GM12878 (cell line): Measurements from ENCODE around the gene SDK2. TPM values are rescaled to one million over a fixed set of nuclear protein-coding genes. Genes with fewer than 3 reads are reported as not detected.

Source experiments
- ATAC-seq: fragments of 200-7000 bp; cut with Tn5 transposase; 3 replicates; pipeline ENCODE4 v1.9.1; 2020; ENCODE audit warnings: mild to moderate bottlenecking, moderate library complexity
- BruUV-seq: library from RNA; stranded (reverse); fragments of 400-500 nt; replicated peaks from 2 replicates; lab custom pipeline; 2021; lab: Mats Ljungman, UMichigan
- CTCF ChIA-PET: fragments of 300-600 bp; sonication (Branson Sonifier 250); formaldehyde crosslinking; extraction: SDS; loops from one replicate; lab custom pipeline; 2021; ENCODE audit warnings: inconsistent platforms; lab: Yijun Ruan, JAX
- POLR2A ChIA-PET: fragments of 350-600 bp; formaldehyde crosslinking; extraction: SDS; loops from one replicate; lab custom pipeline; 2021; ENCODE audit warnings: inconsistent platforms; lab: Charles Lee
- RAD21 ChIA-PET: fragments of 300-600 bp; sonication (Branson Sonifier 250); formaldehyde crosslinking; loops from one replicate; lab custom pipeline; 2023; ENCODE audit warnings: antibody characterized with exemption; ENCODE audit not compliant: unreplicated experiment; lab: Charles Lee
- SMC1A ChIA-PET: fragments of 300-600 bp; sonication (Branson Sonifier 250); formaldehyde crosslinking; loops from one replicate; lab custom pipeline; 2023; ENCODE audit not compliant: unreplicated experiment, uncharacterized antibody; lab: Charles Lee
- DNase-seq: peaks from one replicate; pipeline ENCODE4 v3.0.0-alpha.2; 2011; ENCODE audit warnings: low read depth, low spot score
- FAIRE-seq: peaks from 3 replicates; lab custom pipeline; 2011; peaks lifted over from hg19 to GRCh38; lab: Jason Lieb, UNC
- H2AFZ ChIP-seq: 2 replicates; pipeline ENCODE4 v1.6.0; 2011; ENCODE audit warnings: low read depth, low read length, control low read depth; ENCODE audit not compliant: control insufficient read depth
- H3K27ac ChIP-seq: 2 replicates; pipeline ENCODE4 v1.5.1; 2011; ENCODE audit warnings: control low read depth; ENCODE audit not compliant: control insufficient read depth, insufficient read depth
- H3K27me3 ChIP-seq, 2 experiments: replicated peaks in 1 of 2; 2 replicates each; pipeline versions ENCODE4 v1.6.0 to v1.6.1; 2011; ENCODE audit warnings: low read length in 1 of 2; ENCODE audit not compliant: control insufficient read depth in 2 of 2, insufficient read depth in 2 of 2
- H3K36me3 ChIP-seq, 2 experiments: 2 replicates each; pipeline ENCODE4 v1.5.1; 2011; ENCODE audit warnings: low read length in 1 of 2; ENCODE audit not compliant: control insufficient read depth in 2 of 2, insufficient read depth in 2 of 2
- H3K4me1 ChIP-seq: 2 replicates; pipeline ENCODE4 v1.6.1; 2011; ENCODE audit warnings: mild to moderate bottlenecking, low read length, moderate library complexity, mixed read lengths; ENCODE audit not compliant: control insufficient read depth, insufficient read depth
- H3K4me2 ChIP-seq: 2 replicates; pipeline ENCODE4 v1.6.0; 2011; ENCODE audit warnings: control low read depth; ENCODE audit not compliant: control insufficient read depth, insufficient read depth
- H3K4me3 ChIP-seq: fragments of 200-600 bp; sonication (generic); 2 replicates; pipeline ENCODE4 v1.5.1; 2016
- H3K79me2 ChIP-seq: 2 replicates; pipeline ENCODE4 v1.6.0; 2011; ENCODE audit warnings: low read length; ENCODE audit not compliant: control insufficient read depth, insufficient read depth
- H3K9ac ChIP-seq: 2 replicates; pipeline ENCODE4 v1.8.0; 2011; ENCODE audit warnings: low read length, control low read depth, mixed read lengths; ENCODE audit not compliant: control insufficient read depth, insufficient read depth
- H3K9me3 ChIP-seq: replicated peaks from 3 replicates; pipeline ENCODE4 v1.5.1; 2011; ENCODE audit warnings: mild to moderate bottlenecking, low read length; ENCODE audit not compliant: control insufficient read depth, insufficient read depth
- H4K20me1 ChIP-seq: 2 replicates; pipeline ENCODE4 v1.6.0; 2011; ENCODE audit not compliant: control insufficient read depth, insufficient read depth
- BHLHE40 ChIP-seq, 2 experiments: fragments of 450-650 bp in 1 of 2; IDR thresholded peaks; 2 replicates each; pipeline ENCODE4 v1.6.1; 2011 to 2017; ENCODE audit warnings: low read depth in 2 of 2, borderline replicate concordance in 1 of 2, improper control_type of control experiment in 1 of 2, low read length in 1 of 2, mild to moderate bottlenecking in 1 of 2
- CBX5 ChIP-seq: sonication (generic); IDR thresholded peaks from 2 replicates; pipeline ENCODE4 v1.6.1; 2016; ENCODE audit warnings: low read depth, moderate library complexity, mild to moderate bottlenecking, inconsistent platforms
- CEBPB ChIP-seq, 2 experiments: fragments of 150-350 bp in 1 of 2; IDR thresholded peaks; 2 replicates each; pipeline ENCODE4 v1.6.1; 2012 to 2014; ENCODE audit warnings: low read depth in 2 of 2, low read length in 2 of 2, borderline replicate concordance in 1 of 2, inconsistent platforms in 1 of 2
- FOS ChIP-seq: IDR thresholded peaks from 3 replicates; pipeline ENCODE4 v1.6.1; 2011; ENCODE audit warnings: borderline replicate concordance; ENCODE audit not compliant: insufficient read length; ENCODE audit errors: extremely low read depth
- IKZF1 ChIP-seq: fragments of 450-650 bp; conservative IDR thresholded peaks from 2 replicates; pipeline ENCODE4 v1.6.1; 2017; ENCODE audit warnings: antibody characterized with exemption, mild to moderate bottlenecking
- IKZF2 ChIP-seq, 2 experiments: fragments of 450-650 bp; IDR thresholded peaks; 2 replicates each; pipeline ENCODE4 v1.6.1; 2017; ENCODE audit warnings: mild to moderate bottlenecking in 2 of 2, moderate library complexity in 2 of 2
- KAT2A ChIP-seq: conservative IDR thresholded peaks from 2 replicates; pipeline ENCODE4 v1.6.1; 2011; ENCODE audit warnings: low read depth, low read length; ENCODE audit not compliant: control insufficient read depth
- PAX5 ChIP-seq: IDR thresholded peaks from 2 replicates; pipeline ENCODE4 v1.6.1; 2011; ENCODE audit warnings: low read depth, low read length, borderline replicate concordance
- RAD51 ChIP-seq: fragments of 450-650 bp; IDR thresholded peaks from 2 replicates; pipeline ENCODE4 v1.6.1; 2016; ENCODE audit warnings: moderate library complexity, mild to moderate bottlenecking, inconsistent platforms
- TAF1 ChIP-seq: IDR thresholded peaks from 2 replicates; pipeline ENCODE4 v1.6.1; 2011; ENCODE audit warnings: mild to moderate bottlenecking, low read depth, low read length, borderline replicate concordance
- TBL1XR1 ChIP-seq: IDR thresholded peaks from 2 replicates; pipeline ENCODE4 v1.6.1; 2012; ENCODE audit warnings: low read depth, low read length, improper control_type of control experiment
- ZBTB40 ChIP-seq: fragments of 450-650 bp; IDR thresholded peaks from 2 replicates; pipeline ENCODE4 v1.6.1; 2016; ENCODE audit warnings: mild to moderate bottlenecking, moderate library complexity, borderline replicate concordance
- WGBS: methylation state at CpG from one replicate; pipeline ENCODE4 v1.1.6; 2016; ENCODE audit warnings: low lambda C conversion rate; ENCODE audit not compliant: insufficient replicate concordance, insufficient coverage; ENCODE audit errors: missing lambda C conversion rate; 5-methylcytosine and 5-hydroxymethylcytosine counted together
- in situ Hi-C: fragments of 300-500 bp; cut with MboI; formaldehyde crosslinking; loops from 9 replicates; pipeline ENCODE4 v1.14.3; 2018; ENCODE audit warnings: mixed read lengths
- intact Hi-C: fragments of 100-400 bp; cut with micrococcal nuclease; formaldehyde crosslinking; loops from one replicate; pipeline ENCODE4 v1.14.2; 2022; ENCODE audit not compliant: unreplicated experiment
- polyA plus RNA-seq, 11 experiments: library from polyadenylated mRNA; depleted of rRNA in 4 of 11; unstranded in 6 of 11; stranded (reverse) in 5 of 11; fragments of >200 nt; fragmentation: Nextera tagmentation in 4 of 11; fragmentation: Illumina TruSeq in 1 of 11; extraction: Ambion mirVana in 4 of 11; extraction: Trizol in 1 of 11; gene quantifications; 1 replicate in 1 of 11; 2 replicates in 10 of 11; pipeline versions ENCODE4 v1.2.1 to v1.2.3, GENCODE V29; 2011 to 2016; ENCODE audit warnings: inconsistent platforms in 2 of 11, missing spikeins in 2 of 11, low read depth in 1 of 11
- total RNA-seq, 4 experiments: library from RNA; depleted of rRNA in 3 of 4; stranded (reverse); fragments of >200 nt in 3 of 4; fragmentation: Illumina TruSeq in 1 of 4; extraction: Trizol in 1 of 4; gene quantifications; 2 replicates each; pipeline versions ENCODE4 v1.2.1 to v1.2.3, GENCODE V29; 2013 to 2021

The SDK2 gene
- total and polyA plus RNA-seq, 10 of the 15 experiments (the other 5 are each of a cell fraction or from before 2014, with no cell fraction given), result 0.03 to 0.08 (median 0.03) TPM; not detected in 7

GRCh38 chr17:73614256-73614655 is 30.0 kb downstream of the SDK2 start:
- ChIA-PET SMC1A (no interaction called here), POLR2A (no interaction called here), RAD21 (no interaction called here), CTCF (no interaction called here)
- Histone ChIP-seq H3K9ac (no peak overlapping the region), H3K79me2 (no peaks in the 10 kb centered on the region), H2AFZ (no peak overlapping the region), H3K4me2 (no peak overlapping the region), H3K4me3 (no peak overlapping the region), H3K27me3 (no peaks in the 10 kb centered on the region; a peak in 1 of 4 replicates), H3K4me1 (no peaks in the 10 kb centered on the region), H3K27ac (no peak overlapping the region), H4K20me1 (no peaks in the 10 kb centered on the region), H3K36me3 (no peaks in the 10 kb centered on the region), H3K9me3 (no peaks in the 10 kb centered on the region)
- TF ChIP-seq FOS, result no peak
- no peak for TF ChIP-seq TBL1XR1
- TF ChIP-seq CEBPB (IDR thresholded peaks at IDR 0.05; ENCODE audit: borderline replicate concordance in 1 of 2, low read depth in 2 of 2, low read length in 2 of 2), result no peak
- TF ChIP-seq TAF1, result no peak
- no peak for TF ChIP-seq IKZF1
- intact Hi-C loops, result no loop called here
- BruUV-seq, result no TSS peak
- in situ Hi-C loops, result no loop called here
- ATAC-seq, result no peak
- DNase-seq, result no peak
- FAIRE-seq, result no peak
- WGBS, result 19% methylated on average over 7 of the region's 9 CpGs

- H3K4me1 ChIP-seq, result no peaks in the 10 kb centered on the region
- no peak overlapping the region for H3K4me3 ChIP-seq
- H3K27me3 ChIP-seq, result no peaks in the 10 kb centered on the region; a peak in 1 of 4 replicates
- BruUV-seq, result no TSS peak
- no peak for ATAC-seq
- no peaks in the 10 kb centered on the region for H3K79me2 ChIP-seq
- no peaks in the 10 kb centered on the region for H4K20me1 ChIP-seq
- no peak overlapping the region for H2AFZ ChIP-seq
- ChIA-PET RAD21 (no interaction called here), SMC1A (no interaction called here), POLR2A (no interaction called here), CTCF (no interaction called here)
- intact Hi-C loops, result no loop called here
- no peak overlapping the region for H3K27ac ChIP-seq
- H3K9me3 ChIP-seq, result no peaks in the 10 kb centered on the region
- H3K9ac ChIP-seq, result no peak overlapping the region
- no peak overlapping the region for H3K4me2 ChIP-seq
- WGBS, result 47% methylated on average over 12 of the region's 23 CpGs
- in situ Hi-C loops, result no loop called here
- no peak for DNase-seq
- no peaks in the 10 kb centered on the region for H3K36me3 ChIP-seq
- no peak for FAIRE-seq
- TF ChIP-seq PAX5 (no peak), CBX5 (no peak), BHLHE40 (IDR thresholded peaks at IDR 0.05; ENCODE audit: borderline replicate concordance in 1 of 2, low read depth in 2 of 2, low read length in 1 of 2) (no peak), TBL1XR1 (no peak), KAT2A (no peak), ZBTB40 (no peak), RAD51 (no peak), IKZF2 (IDR thresholded peaks at IDR 0.05) (no peak)
These were observed 30.7 kb downstream of the SDK2 start for GRCh38 chr17:73613271-73614233.
